GM19463 (cell line): Measurements from ENCODE around the gene NAT16.
"Not testable (repeated sequence)": the region's sequence is repeated elsewhere in the genome, so short reads cannot be mapped to it uniquely, and the experiment has no call there.

ENCODE experiments used
- ATAC-seq: cut with Tn5 transposase; IDR thresholded peaks from one replicate; pipeline ENCODE4 v1.9.1; 2021; ENCODE audit warnings: mild to moderate bottlenecking, moderate library complexity; ENCODE audit not compliant: unreplicated experiment

NAT16 gene

GRCh38 chr7:101202603-101202918 lies 22.5 kb upstream of the NAT16 start:
- no peak for ATAC-seq

- ATAC-seq = no peak
Observed at GRCh38 chr7:101201695-101202602, 21.9 kb upstream of the NAT16 start.

DNA sequence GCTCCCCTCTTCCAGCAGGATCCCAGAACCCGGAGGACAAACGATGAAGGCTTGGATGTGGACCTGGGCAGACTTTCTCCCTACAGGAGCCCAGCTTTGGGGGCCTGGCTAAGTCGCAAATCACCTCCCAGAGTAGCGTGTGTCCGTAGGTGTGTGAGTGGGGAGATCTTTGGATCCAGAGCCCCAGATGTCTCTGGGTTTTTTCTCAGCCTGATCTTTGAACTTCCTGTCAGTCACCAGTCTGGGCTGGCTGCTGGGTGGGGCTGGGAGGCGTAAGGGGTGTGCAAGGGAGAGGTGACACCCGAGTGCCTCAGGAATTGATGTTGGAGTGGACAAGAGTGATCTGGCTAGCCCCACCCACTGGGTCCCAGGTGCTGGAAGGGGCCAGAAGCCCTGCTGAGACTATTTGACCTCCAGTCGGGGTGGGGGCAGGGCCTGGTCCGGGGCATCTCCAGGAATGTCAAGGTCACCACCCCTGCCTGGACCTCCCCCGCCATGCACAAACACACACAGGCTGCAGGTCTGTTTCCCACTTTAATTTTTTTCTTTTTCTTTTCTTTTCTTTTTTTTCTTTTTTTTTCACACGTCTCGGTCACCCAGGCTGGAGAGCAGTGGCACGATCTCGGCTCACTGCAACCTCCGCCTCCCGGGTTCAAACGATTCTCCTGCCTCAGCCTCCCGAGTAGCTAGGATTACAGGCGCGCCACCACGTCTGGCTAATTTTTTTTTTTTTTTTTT lies 20.9 kb upstream of the NAT16 start, which contains the start of gene MOGAT3:
Gene MOGAT3, minus strand, starts transcription at position 175 of the 738 bp plus-strand sequence. CDS start 182 bp downstream, outside the sequence.
- ATAC-seq = no peak

DNA sequence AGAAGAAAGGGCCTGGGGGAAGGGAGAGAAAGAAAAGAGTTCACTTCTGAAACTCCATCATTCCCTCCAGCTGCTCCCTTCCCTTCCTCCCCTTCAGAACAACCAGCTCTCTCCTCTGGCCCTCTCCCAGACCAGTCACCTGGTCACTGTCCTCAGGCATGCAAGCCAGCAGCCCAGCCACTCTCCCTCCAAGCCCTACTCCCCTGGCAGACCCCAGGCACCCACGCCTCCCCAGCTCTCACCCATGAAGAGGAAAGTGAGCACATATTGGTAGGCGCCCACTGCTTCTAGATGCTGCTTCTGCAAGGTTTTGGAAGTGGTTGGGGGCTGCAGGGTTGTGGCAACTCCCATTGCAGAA lies 20.4 kb upstream of the NAT16 start:
- ATAC-seq = no peak

- not testable (repeated sequence) for ATAC-seq
Observed at GRCh38 chr7:101199522-101199921, 19.4 kb upstream of the NAT16 start.

DNA sequence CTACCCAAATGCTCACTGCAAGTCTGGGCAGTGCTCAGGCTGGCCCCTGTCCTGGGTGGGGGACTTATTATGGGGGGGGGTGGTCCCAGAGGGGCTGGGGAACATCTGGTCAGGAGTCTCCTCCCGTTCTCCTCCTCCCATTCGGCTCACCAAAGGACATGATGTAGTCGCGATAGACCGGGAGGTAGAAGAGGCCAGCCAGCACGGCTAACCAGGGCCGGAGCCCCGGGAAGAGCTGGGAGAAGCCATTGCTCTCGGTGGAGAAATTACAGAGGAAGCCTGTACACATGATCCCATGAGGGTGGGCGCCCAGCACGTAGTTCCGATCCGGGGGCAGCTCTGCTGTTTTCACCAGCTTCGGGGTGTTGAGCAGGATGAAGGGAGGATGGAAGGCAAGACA lies 18.4 kb upstream of the NAT16 start:
- ATAC-seq = no peak

DNA sequence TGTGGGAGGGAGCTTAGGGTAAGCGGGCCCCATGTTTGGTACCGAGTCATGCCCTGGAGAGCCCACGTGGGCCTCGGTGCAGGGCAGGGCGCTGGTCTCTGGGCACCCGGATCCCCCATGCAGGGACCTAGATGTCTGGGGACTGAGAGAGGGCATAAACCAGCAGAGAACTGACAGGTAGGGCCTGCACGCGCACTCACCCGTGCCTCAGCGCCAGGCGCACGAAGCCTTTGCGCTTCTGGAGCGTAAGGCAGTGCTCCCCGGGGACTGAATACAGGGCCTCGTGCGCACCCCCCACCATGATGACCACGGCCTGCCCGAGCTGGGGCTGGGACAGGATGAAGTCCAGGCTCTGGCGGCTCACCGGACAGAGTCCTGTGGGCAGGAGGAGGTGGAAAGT lies 17.9 kb upstream of the NAT16 start:
- no peak for ATAC-seq

- no peak for ATAC-seq
Observed at GRCh38 chr7:101195884-101196283, 15.8 kb upstream of the NAT16 start.

- ATAC-seq = no peak
Observed at GRCh38 chr7:101189109-101189508, 9.0 kb upstream of the NAT16 start.

- ATAC-seq = no peak
Observed at GRCh38 chr7:101186844-101187428, 6.8 kb upstream of the NAT16 start.

- no peak for ATAC-seq
Observed at GRCh38 chr7:101186194-101186593, 6.1 kb upstream of the NAT16 start.

DNA sequence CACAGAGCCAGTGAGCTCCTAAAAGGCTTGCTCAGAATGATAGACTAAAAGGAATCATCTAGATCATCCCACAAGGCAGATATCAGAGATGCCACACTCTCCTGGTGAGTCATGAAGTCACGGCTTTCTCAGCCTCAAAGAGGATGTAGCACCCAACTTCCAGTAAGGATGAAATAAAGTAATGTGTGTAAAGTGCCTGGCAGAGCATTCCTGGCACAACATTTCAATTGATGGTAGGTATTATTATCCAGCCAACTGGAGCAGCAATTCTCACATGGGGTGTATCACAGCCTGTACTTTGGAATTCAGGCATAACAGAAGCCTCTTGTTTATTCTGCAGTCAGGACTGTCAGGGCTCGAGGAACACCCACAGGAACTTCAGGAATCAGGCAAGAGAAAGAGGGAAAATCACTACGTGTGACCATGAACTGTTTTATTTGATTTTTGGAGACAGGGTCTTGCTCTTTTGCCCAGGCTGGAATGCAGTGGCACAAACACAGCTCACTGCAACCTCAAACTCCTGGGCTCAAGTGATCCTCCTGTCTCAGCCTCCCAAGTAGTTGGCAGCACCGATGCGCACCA lies 5.3 kb upstream of the NAT16 start:
- no peak for ATAC-seq

DNA sequence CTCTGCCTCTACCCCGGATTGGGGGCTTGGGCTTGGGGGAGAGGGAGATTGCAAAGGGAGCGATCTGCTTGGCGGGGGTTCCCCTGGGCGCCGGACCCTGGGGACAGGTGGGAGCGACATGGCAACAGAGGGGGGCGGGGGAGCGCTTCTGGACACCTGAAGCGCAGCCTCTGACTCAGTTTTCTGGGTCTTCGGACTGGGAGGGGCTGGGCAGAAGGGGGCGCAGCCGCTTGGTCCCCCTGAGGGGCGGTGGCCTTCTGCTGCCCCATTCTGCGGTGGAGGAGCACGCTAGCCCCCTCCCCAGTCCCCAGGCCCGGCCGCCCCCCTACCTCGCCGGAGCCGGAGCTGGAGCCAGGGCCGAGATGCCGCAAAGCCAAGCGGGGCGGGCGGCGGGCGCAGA lies 380 bp downstream of the NAT16 start:
- no peak for ATAC-seq

DNA sequence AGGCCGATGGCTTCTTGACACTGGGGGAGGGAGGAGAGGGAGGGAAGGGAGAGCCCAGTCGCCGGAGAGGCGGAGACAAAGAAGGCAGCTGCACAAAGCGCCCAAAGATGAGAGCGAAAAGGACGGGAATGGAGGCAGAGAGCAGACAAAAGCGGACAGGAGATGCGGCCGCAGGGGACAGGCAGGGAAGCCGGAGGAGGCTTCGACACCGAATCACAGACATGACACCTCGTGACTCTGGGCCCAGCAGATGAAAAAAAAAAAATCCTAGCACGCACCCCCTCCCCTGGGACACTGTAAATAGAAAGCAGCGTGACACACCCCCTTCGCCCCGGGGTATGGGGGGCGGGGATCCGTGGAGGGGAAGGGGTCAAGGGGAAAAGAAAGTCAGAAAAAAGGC lies 976 bp downstream of the NAT16 start:
- no peak for ATAC-seq

DNA sequence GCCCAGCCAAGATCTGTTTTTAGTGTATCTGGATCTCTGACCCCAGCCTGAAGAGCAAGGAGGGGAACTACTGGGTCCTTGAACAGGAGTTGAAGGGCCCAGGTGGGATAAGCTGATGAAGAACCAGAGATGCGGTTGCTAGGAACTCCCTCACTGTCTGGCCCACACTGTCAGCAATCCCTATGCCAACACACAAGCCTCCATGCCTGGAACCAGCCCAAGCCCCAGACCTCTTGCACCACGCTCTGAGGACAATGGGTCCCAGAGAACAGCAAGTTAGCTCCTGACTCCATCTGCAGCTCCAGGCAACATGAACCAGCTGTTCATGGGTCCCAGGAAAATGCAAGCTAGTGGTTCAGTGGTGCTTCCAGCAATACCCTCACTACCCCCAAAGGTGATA lies 2.4 kb downstream of the NAT16 start:
- no peak for ATAC-seq

DNA sequence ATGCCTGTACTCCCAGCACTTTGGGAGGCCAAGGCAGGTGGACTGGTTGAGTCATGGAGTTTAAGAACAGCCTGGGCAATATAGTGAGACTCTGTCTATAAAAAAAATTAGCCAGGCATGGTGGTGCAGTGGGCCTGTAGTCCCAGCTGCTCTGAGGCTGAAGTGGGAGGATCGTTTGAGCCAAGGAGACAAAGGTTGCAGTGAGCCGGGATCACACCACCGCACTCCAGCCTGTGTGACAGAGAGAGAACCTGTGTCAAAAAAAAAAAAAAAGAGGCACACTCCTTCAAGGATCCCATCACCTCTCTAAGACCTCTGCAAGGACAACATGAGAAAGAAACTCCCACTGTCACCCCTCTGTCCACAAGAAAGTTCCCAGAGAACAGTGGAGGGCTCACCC lies 4.4 kb downstream of the NAT16 start:
- ATAC-seq = no peak

GRCh38 chr7:101174322-101174854 lies 5.7 kb downstream of the NAT16 start:
- ATAC-seq = no peak

GRCh38 chr7:101173752-101174244 lies 6.3 kb downstream of the NAT16 start:
- no peak for ATAC-seq

DNA sequence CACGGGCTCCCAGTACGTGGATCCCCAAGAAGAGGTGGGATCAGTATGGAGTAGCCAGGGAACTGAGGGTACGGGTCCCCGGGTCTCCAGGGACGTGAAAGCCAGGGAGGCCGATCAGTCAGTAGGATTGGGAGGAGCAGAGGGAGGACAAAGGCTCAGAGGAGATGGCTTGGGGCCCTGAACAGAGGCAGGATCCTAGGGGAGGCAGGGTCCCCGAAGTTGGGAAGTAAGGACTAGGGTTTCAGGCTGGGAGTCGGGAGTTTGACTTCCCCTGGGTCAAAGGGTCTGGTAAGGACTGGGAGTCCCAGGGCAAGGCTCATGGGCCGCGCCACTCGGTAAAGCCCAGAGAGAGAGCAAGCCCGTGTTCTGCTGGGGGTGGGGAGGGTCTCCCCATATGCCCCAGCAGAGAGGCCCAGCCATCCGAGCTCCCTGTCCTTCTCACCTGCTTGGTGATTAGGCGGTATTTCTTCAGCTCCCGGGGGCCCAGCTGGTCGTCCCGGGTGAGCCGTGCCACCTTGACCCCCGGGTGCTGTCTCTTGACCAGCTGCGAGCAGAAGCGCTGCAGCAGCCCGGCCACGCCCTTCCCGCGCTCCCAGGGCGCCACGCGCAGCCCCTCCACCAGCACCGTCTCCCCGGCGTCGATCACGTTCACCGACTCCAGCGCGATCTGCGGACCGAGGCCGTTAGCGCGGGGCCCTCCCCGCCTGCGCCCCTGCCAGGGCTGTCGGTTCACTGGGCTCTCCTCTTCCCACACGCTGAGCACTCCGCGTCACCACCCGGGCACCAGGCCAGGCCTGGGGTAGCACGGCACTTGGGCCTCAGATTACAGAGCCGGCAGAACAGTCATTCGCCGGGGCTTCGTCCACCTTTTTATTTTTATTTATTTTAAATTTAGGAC lies 7.0 kb downstream of the NAT16 start:
- no peak for ATAC-seq
